ENCODE results near the gene BSN. TPM values are rescaled to one million over a fixed set of nuclear protein-coding genes. Genes with fewer than 3 reads are reported as not detected.

The BSN gene
- total and polyA plus RNA-seq, 2 donors (not counting 3 experiments of a cell fraction or from before 2014, with no cell fraction given) = 0.04 to 0.27 TPM

- Histone ChIP-seq H3K9ac (replicated peaks; ENCODE audit: extremely low read depth, insufficient read depth, low read length) (no peak overlapping the region), H3K79me2 (ENCODE audit: control insufficient read depth, insufficient read depth, low read length) (no peaks in the 10 kb centered on the region), H3K4me1 (ENCODE audit: control insufficient read depth, extremely low read depth, insufficient read depth, low read length) (no peaks in the 10 kb centered on the region), H3K9me3 (replicated peaks; ENCODE audit: control insufficient read depth, insufficient read depth, low read length) (no peaks in the 10 kb centered on the region), H3K27ac (ENCODE audit: insufficient read depth, low read depth, low read length) (no peak overlapping the region), H2AFZ (ENCODE audit: low read depth, low read length) (no peak overlapping the region), H3K4me3 (replicated peaks in 1 of 3; ENCODE audit: insufficient read depth in 1 of 3, low read depth in 1 of 3, low read length in 3 of 3) (no peak overlapping the region), H3K9me1 (replicated peaks; ENCODE audit: control insufficient read depth, extremely low read depth, insufficient read depth, low read length) (no peaks in the 10 kb centered on the region), H3K4me2 (ENCODE audit: insufficient read depth, low read length) (no peak overlapping the region), H3K36me3 (ENCODE audit: control insufficient read depth in 2 of 2, extremely low read depth in 1 of 2, insufficient read depth in 2 of 2, low read length in 2 of 2) (no peaks in the 10 kb centered on the region), H4K20me1 (replicated peaks; ENCODE audit: control insufficient read depth, extremely low read depth, insufficient read depth, low read length) (no peaks in the 10 kb centered on the region), H3K27me3 (ENCODE audit: control insufficient read depth in 2 of 2, insufficient read depth in 2 of 2, low read length in 2 of 2) (peaks cover 7 to 9% of the 10 kb centered on the region in 2 experiments)
- CTCF ChIA-PET = no interaction called here
- dilution Hi-C loops (cut with MboI; ENCODE audit: extremely low pct_ligation_motif_present, low sequenced_read_pairs) = no loop called here
- intact Hi-C loops (cut with micrococcal nuclease) = no loop called here
- BruUV-seq (replicated peaks) = no TSS peak
- TF ChIP-seq FOS (IDR thresholded peaks at IDR 0.05; ENCODE audit: borderline replicate concordance, insufficient read depth, low read length) (no peak), POLR2AphosphoS5 (IDR thresholded peaks at IDR 0.05; ENCODE audit: insufficient read depth, low read depth, low read length) (no peak), MYC (IDR thresholded peaks at IDR 0.05; ENCODE audit: low read depth, low read length) (no peak), JUN (IDR thresholded peaks at IDR 0.05; ENCODE audit: borderline replicate concordance, insufficient read depth, insufficient read length, low read depth) (no peak), POLR2A (IDR thresholded peaks at IDR 0.05; ENCODE audit: low read depth, low read length) (no peak), GATA2 (IDR thresholded peaks at IDR 0.05; ENCODE audit: insufficient read depth, insufficient read length, low read depth, low read length) (no peak), EZH2 (IDR thresholded peaks at IDR 0.05; ENCODE audit: borderline replicate concordance, low read depth, low read length, severe bottlenecking) (no peak)
- TF ChIP-seq, protein P1, sequence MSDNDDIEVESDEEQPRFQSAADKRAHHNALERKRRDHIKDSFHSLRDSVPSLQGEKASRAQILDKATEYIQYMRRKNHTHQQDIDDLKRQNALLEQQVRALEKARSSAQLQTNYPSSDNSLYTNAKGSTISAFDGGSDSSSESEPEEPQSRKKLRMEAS (IDR thresholded peaks at IDR 0.05; ENCODE audit: insufficient read depth, insufficient read length) = no peak
- TF ChIP-seq, protein P2, sequence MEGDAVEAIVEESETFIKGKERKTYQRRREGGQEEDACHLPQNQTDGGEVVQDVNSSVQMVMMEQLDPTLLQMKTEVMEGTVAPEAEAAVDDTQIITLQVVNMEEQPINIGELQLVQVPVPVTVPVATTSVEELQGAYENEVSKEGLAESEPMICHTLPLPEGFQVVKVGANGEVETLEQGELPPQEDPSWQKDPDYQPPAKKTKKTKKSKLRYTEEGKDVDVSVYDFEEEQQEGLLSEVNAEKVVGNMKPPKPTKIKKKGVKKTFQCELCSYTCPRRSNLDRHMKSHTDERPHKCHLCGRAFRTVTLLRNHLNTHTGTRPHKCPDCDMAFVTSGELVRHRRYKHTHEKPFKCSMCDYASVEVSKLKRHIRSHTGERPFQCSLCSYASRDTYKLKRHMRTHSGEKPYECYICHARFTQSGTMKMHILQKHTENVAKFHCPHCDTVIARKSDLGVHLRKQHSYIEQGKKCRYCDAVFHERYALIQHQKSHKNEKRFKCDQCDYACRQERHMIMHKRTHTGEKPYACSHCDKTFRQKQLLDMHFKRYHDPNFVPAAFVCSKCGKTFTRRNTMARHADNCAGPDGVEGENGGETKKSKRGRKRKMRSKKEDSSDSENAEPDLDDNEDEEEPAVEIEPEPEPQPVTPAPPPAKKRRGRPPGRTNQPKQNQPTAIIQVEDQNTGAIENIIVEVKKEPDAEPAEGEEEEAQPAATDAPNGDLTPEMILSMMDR (IDR thresholded peaks at IDR 0.05; ENCODE audit: extremely low read depth in 1 of 2, insufficient read depth in 1 of 2, low read depth in 1 of 2, low read length in 2 of 2) = no peak
- POLR2A ChIA-PET = no interaction called here
- no peak for FAIRE-seq
- DNase-seq (ENCODE audit: low read depth, low spot score) = no peak
These were observed 70.8 kb downstream of the BSN start for GRCh38 chr3:49625071-49625470.

Measured in endothelial cell of umbilical vein (primary cell).